ENCODE measurements around the gene TEX14.

DNA sequence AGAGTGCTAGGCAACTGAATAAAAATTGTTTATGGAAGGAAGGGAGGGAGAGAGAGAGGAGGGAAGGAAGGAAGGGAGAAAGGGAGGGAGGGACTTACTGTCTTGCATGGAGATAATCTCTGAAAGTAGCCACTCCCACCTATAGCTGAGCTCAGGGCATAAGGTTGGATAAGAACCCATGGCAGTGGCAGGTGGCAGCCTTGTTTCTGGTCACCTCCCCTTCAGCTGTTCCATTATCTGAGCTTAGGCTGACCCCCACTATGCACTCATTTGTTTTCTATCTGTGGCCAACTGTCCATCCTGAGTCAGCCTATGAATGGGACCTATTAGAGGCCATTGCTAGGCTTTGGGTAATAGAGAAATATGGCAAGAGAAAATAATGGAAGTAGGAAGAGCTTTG is 152.1 kb downstream of the TEX14 start:
- TF ChIP-seq, protein P1, sequence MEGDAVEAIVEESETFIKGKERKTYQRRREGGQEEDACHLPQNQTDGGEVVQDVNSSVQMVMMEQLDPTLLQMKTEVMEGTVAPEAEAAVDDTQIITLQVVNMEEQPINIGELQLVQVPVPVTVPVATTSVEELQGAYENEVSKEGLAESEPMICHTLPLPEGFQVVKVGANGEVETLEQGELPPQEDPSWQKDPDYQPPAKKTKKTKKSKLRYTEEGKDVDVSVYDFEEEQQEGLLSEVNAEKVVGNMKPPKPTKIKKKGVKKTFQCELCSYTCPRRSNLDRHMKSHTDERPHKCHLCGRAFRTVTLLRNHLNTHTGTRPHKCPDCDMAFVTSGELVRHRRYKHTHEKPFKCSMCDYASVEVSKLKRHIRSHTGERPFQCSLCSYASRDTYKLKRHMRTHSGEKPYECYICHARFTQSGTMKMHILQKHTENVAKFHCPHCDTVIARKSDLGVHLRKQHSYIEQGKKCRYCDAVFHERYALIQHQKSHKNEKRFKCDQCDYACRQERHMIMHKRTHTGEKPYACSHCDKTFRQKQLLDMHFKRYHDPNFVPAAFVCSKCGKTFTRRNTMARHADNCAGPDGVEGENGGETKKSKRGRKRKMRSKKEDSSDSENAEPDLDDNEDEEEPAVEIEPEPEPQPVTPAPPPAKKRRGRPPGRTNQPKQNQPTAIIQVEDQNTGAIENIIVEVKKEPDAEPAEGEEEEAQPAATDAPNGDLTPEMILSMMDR (IDR thresholded peaks at IDR 0.05) = no peak
- TF ChIP-seq ZFX (IDR thresholded peaks at IDR 0.05; ENCODE audit: borderline replicate concordance) = no peak

All from 22Rv1 (cell line).